ENCODE measurements around the gene ARRDC2.
A peak's percentile ranks its signal among the peaks of the same experiment; 100 is the strongest.
"Not testable (repeated sequence)": the region's sequence is repeated elsewhere in the genome, so short reads cannot be mapped to it uniquely, and the experiment has no call there.

Gene ARRDC2

GRCh38 chr19:17989425-17990094 is 18.4 kb upstream of the ARRDC2 start:
- DNase-seq (ENCODE audit: low spot score), result no peak

GRCh38 chr19:17993076-17993813 is 14.7 kb upstream of the ARRDC2 start:
- no peak for DNase-seq (ENCODE audit: low spot score)

GRCh38 chr19:17996826-17997316 is 11.1 kb upstream of the ARRDC2 start:
- DNase-seq (ENCODE audit: low spot score), result peak; percentile 90

GRCh38 chr19:17997969-17998826 is 9.8 kb upstream of the ARRDC2 start:
- no peak for DNase-seq (ENCODE audit: low spot score)

GRCh38 chr19:17998827-17999150 is 9.2 kb upstream of the ARRDC2 start:
- DNase-seq (ENCODE audit: low spot score), result no peak

- no peak for DNase-seq (ENCODE audit: low spot score)
Measured at GRCh38 chr19:17999684-18000479, 8.1 kb upstream of the ARRDC2 start.

GRCh38 chr19:18000480-18000914 is 7.5 kb upstream of the ARRDC2 start:
- no peak for DNase-seq (ENCODE audit: low spot score)

- peak; percentile 79 for DNase-seq (ENCODE audit: low spot score)
Measured at GRCh38 chr19:18000915-18001776, 6.8 kb upstream of the ARRDC2 start.

GRCh38 chr19:18001777-18002345 is 6.1 kb upstream of the ARRDC2 start:
- no peak for DNase-seq (ENCODE audit: low spot score)

- DNase-seq (ENCODE audit: low spot score), result no peak
Measured at GRCh38 chr19:18002347-18002850, 5.6 kb upstream of the ARRDC2 start.

GRCh38 chr19:18005750-18006149 is 2.2 kb upstream of the ARRDC2 start:
- not testable (repeated sequence) for DNase-seq (ENCODE audit: low spot score)

- DNase-seq (ENCODE audit: low spot score), result peak; percentile 88
Measured at GRCh38 chr19:18007044-18007916, 690 bp upstream of the ARRDC2 start.

- DNase-seq (ENCODE audit: low spot score), result no peak
Measured at GRCh38 chr19:18008814-18009213, 844 bp downstream of the ARRDC2 start.

GRCh38 chr19:18009412-18010066 is 1.6 kb downstream of the ARRDC2 start:
- DNase-seq (ENCODE audit: low spot score), result no peak

- no peak for DNase-seq (ENCODE audit: low spot score)
Measured at GRCh38 chr19:18010149-18010548, 2.2 kb downstream of the ARRDC2 start.

GRCh38 chr19:18013210-18014111 is 5.5 kb downstream of the ARRDC2 start:
- no peak for DNase-seq (ENCODE audit: low spot score)

- DNase-seq (ENCODE audit: low spot score), result no peak
Measured at GRCh38 chr19:18014197-18014596, 6.2 kb downstream of the ARRDC2 start.

Data from left forelimb (tissue), 1 donor.